Tibial nerve (tissue), 4 donors: Measurements from ENCODE around the gene FBXO45. TPM values are rescaled to one million over a fixed set of nuclear protein-coding genes. Genes with fewer than 3 reads are reported as not detected.

Experiments
- DNase-seq, 2 donors: peaks; one replicate each; pipeline ENCODE4 v3.0.0-alpha.2; 2019; ENCODE audit warnings: low spot score in 2 of 2
- H3K27ac ChIP-seq, 4 donors: fragments of 200-600 bp; sonication (generic) in 3 of 4; one replicate each; pipeline ENCODE4 v1.5.1; 2017 to 2019; ENCODE audit warnings: mild to moderate bottlenecking in 1 of 4
- H3K27me3 ChIP-seq, 2 donors: fragments of 200-600 bp; sonication (generic) in 1 of 2; one replicate each; pipeline versions ENCODE4 v1.5.1 to v1.6.0; 2017 to 2019
- H3K36me3 ChIP-seq, 3 donors: fragments of 200-600 bp; sonication (generic); one replicate each; pipeline ENCODE4 v1.5.1; 2018 to 2019
- H3K4me1 ChIP-seq, 4 donors: fragments of 200-600 bp; sonication (generic) in 3 of 4; one replicate each; pipeline ENCODE4 v1.5.1; 2017 to 2019
- H3K4me3 ChIP-seq, 4 donors: fragments of 200-600 bp; sonication (generic) in 3 of 4; one replicate each; pipeline ENCODE4 v1.5.1; 2017 to 2019; ENCODE audit warnings: mild to moderate bottlenecking in 1 of 4, moderate library complexity in 1 of 4
- H3K9me3 ChIP-seq, 4 donors: fragments of 200-600 bp; sonication (generic) in 3 of 4; one replicate each; pipeline ENCODE4 v1.5.1; 2017 to 2019
- CTCF ChIP-seq, 5 experiments: fragments of 200-600 bp in 3 of 5; fragments of 450-650 bp in 2 of 5; sonication (generic) in 3 of 5; IDR thresholded peaks; one replicate each; pipeline ENCODE4 v1.5.1; 2016 to 2019; ENCODE audit warnings: antibody characterized with exemption in 5 of 5, mild to moderate bottlenecking in 3 of 5, moderate library complexity in 2 of 5
- EP300 ChIP-seq, 2 donors: sonication (generic); formaldehyde crosslinking; IDR thresholded peaks; one replicate each; pipeline ENCODE4 v1.6.1; 2017; ENCODE audit warnings: antibody characterized with exemption in 2 of 2, mild to moderate bottlenecking in 1 of 2
- POLR2A ChIP-seq, 2 donors: fragments of 450-650 bp; IDR thresholded peaks; one replicate each; pipeline ENCODE4 v1.6.1; 2017; ENCODE audit warnings: antibody characterized with exemption in 2 of 2, mild to moderate bottlenecking in 2 of 2, moderate library complexity in 2 of 2
- WGBS, 2 donors: methylation state at CpG; one replicate each; pipeline ENCODE4 v1.1.5; 2018; 5-methylcytosine and 5-hydroxymethylcytosine counted together
- total RNA-seq, 4 donors: library from RNA; depleted of rRNA; stranded (reverse); fragments of >200 nt; gene quantifications; one replicate each; pipeline ENCODE4 v1.1.0, GENCODE V29; 2016

The FBXO45 gene
- total RNA-seq, 4 donors from 2014 or later = 7.8 to 14.9 (median 8.7) TPM

GRCh38 chr3:196552253-196552652 is 16.2 kb upstream of the FBXO45 start:
- WGBS, 2 donors = 92 to 97% methylated on average over 5 of the region's 5 CpGs
- H3K27ac ChIP-seq = no peak overlapping the region

GRCh38 chr3:196553551-196553950 is 14.9 kb upstream of the FBXO45 start:
- Histone ChIP-seq H3K36me3 (peaks cover 0 to 27% (median 3%) of the 10 kb centered on the region in 3 donors), H3K27ac (no peak overlapping the region), H3K4me1 (no peaks in the 10 kb centered on the region), H3K27me3 (no peaks in the 10 kb centered on the region), H3K4me3 (no peak overlapping the region), H3K9me3 (no peaks in the 10 kb centered on the region)
- DNase-seq = no peak
- WGBS, 2 donors = 93 to 95% methylated on average over 9 of the region's 9 CpGs
- TF ChIP-seq POLR2A (IDR thresholded peaks at IDR 0.05) (no peak), EP300 (IDR thresholded peaks at IDR 0.05) (no peak), CTCF (IDR thresholded peaks at IDR 0.05) (no peak)

More at GRCh38 chr3:196552253-196552652, 16.2 kb upstream of the FBXO45 start:
- Histone ChIP-seq H3K9me3 (no peaks in the 10 kb centered on the region), H3K36me3 (peaks cover 0 to 19% (median 3%) of the 10 kb centered on the region in 3 donors), H3K27me3 (no peaks in the 10 kb centered on the region), H3K4me3 (no peak overlapping the region), H3K4me1 (no peaks in the 10 kb centered on the region)
- TF ChIP-seq EP300 (IDR thresholded peaks at IDR 0.05) (no peak), CTCF (IDR thresholded peaks at IDR 0.05) (no peak), POLR2A (IDR thresholded peaks at IDR 0.05) (no peak)
- DNase-seq = no peak

- no peak for TF ChIP-seq EP300 (IDR thresholded peaks at IDR 0.05)
- TF ChIP-seq CTCF (IDR thresholded peaks at IDR 0.05) = no peak
- TF ChIP-seq POLR2A (IDR thresholded peaks at IDR 0.05) = no peak
- no peaks in the 10 kb centered on the region for H3K27me3 ChIP-seq
- H3K27ac ChIP-seq = no peak overlapping the region
- no peaks in the 10 kb centered on the region for H3K9me3 ChIP-seq
- no peak for DNase-seq
- peaks cover 0 to 31% (median 3%) of the 10 kb centered on the region in 3 donors for H3K36me3 ChIP-seq
- H3K4me1 ChIP-seq = no peaks in the 10 kb centered on the region
- H3K4me3 ChIP-seq = no peak overlapping the region
- 65 to 75% methylated on average over 3 of the region's 3 CpGs for WGBS, 2 donors
Observed at GRCh38 chr3:196554205-196554604, 14.3 kb upstream of the FBXO45 start.

- peaks cover 0 to 42% (median 4%) of the 10 kb centered on the region in 3 donors for H3K36me3 ChIP-seq
- H3K27ac ChIP-seq = no peak overlapping the region
- no peak overlapping the region for H3K4me3 ChIP-seq
- H3K4me1 ChIP-seq = no peaks in the 10 kb centered on the region
- WGBS, 2 donors = 76 to 82% methylated on average over 3 of the region's 3 CpGs
- H3K27me3 ChIP-seq = no peaks in the 10 kb centered on the region
- no peak for TF ChIP-seq EP300 (IDR thresholded peaks at IDR 0.05)
- no peak for TF ChIP-seq POLR2A (IDR thresholded peaks at IDR 0.05)
- TF ChIP-seq CTCF (IDR thresholded peaks at IDR 0.05) = no peak
- H3K9me3 ChIP-seq = no peaks in the 10 kb centered on the region
- no peak for DNase-seq
Observed at GRCh38 chr3:196555295-196555694, 13.2 kb upstream of the FBXO45 start.

GRCh38 chr3:196557236-196557635 is 11.2 kb upstream of the FBXO45 start:
- TF ChIP-seq POLR2A (IDR thresholded peaks at IDR 0.05) (no peak), CTCF (IDR thresholded peaks at IDR 0.05) (no peak), EP300 (IDR thresholded peaks at IDR 0.05) (no peak)
- no peak overlapping the region for H3K27ac ChIP-seq
- H3K9me3 ChIP-seq = no peaks in the 10 kb centered on the region
- no peak for DNase-seq
- 86 to 95% methylated on average over 5 of the region's 5 CpGs for WGBS, 2 donors
- H3K4me1 ChIP-seq = no peaks in the 10 kb centered on the region
- H3K4me3 ChIP-seq = no peak overlapping the region
- peaks cover 0 to 57% (median 12%) of the 10 kb centered on the region in 3 donors for H3K36me3 ChIP-seq
- H3K27me3 ChIP-seq = no peaks in the 10 kb centered on the region
